ENCODE data around the gene DMXL2.

DNA sequence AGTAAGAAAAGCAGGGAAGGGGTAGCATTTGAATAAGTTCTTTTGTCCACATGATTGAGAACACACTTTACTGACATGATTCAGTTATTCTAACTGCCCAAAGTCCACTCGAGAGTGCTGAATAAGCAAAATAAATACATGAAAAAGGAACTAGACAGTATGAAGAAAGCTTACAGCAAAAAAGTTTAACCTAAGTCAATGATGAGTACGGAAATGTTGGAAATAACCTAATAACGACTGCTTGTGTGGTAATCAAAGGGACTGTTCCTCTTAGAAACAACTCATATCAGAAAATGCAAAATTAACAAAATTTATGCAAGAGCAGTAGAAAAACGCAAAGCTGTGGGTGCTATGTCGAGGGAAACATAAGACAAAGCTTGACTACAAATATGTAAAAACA is 36.6 kb downstream of the DMXL2 start:
- TF ChIP-seq, protein P1, sequence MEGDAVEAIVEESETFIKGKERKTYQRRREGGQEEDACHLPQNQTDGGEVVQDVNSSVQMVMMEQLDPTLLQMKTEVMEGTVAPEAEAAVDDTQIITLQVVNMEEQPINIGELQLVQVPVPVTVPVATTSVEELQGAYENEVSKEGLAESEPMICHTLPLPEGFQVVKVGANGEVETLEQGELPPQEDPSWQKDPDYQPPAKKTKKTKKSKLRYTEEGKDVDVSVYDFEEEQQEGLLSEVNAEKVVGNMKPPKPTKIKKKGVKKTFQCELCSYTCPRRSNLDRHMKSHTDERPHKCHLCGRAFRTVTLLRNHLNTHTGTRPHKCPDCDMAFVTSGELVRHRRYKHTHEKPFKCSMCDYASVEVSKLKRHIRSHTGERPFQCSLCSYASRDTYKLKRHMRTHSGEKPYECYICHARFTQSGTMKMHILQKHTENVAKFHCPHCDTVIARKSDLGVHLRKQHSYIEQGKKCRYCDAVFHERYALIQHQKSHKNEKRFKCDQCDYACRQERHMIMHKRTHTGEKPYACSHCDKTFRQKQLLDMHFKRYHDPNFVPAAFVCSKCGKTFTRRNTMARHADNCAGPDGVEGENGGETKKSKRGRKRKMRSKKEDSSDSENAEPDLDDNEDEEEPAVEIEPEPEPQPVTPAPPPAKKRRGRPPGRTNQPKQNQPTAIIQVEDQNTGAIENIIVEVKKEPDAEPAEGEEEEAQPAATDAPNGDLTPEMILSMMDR (IDR thresholded peaks at IDR 0.05), result no peak
- TF ChIP-seq POLR2A (IDR thresholded peaks at IDR 0.05), result no peak
